Measurements from ENCODE around the gene ITPR1.

The ITPR1 gene

GRCh38 chr3:4693620-4694019 is 200.5 kb downstream of the ITPR1 start:
- DNase-seq = no peak

DNA sequence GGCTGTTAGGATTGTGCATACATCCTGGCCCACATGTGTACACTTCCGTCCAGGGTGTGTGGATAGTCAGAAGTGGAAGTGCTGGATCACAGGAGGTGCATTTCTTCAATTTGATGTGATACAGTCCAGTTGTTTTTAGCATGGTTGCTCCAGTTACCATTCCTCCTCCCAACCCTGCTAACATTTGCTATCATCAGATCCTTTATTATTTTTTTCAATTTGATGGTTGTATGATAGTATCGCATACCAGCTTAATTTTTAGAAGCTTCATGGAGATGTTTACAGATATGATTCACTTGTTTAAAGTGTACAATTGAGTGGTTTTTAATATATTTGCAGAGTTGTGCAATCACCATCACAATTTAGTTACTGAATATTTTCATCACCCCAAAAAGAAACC is 202.7 kb downstream of the ITPR1 start:
- DNase-seq = no peak

GRCh38 chr3:4696266-4696665 is 203.1 kb downstream of the ITPR1 start:
- no peak for DNase-seq

DNA sequence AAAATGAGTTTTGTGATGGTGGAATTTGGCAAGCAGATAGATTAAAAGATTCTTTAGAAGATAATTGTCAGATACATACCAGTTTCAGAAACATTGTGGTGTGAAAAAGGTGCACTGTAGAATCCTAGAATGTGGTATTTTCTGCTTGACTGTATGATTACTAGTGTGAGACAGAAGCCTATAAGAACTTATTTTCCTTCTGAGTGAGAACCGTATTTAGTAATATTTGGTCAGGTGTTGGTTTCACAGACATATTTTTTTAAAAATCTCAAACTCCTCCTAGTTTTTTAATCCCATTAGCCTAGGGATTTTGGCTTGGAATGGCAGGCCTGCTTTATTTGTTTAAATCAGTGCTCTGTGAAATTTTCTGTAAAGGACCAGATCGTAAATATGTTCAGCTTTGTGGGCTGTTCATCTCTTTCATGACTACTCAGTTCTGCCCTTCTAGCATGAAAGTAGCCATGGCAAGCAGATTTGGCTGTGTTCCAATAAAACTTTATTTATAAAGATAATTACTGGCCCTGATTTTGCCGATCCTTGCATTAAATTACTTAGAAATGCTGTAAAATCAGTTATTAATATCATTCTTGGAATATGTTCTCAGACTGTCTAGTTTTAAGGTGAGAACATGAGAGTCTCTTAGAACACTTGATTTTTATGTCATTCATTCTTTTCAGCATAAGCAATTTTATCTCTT is 205.1 kb downstream of the ITPR1 start:
- DNase-seq = no peak

- no peak for DNase-seq
These were observed 209.9 kb downstream of the ITPR1 start for GRCh38 chr3:4703054-4703480.

DNA sequence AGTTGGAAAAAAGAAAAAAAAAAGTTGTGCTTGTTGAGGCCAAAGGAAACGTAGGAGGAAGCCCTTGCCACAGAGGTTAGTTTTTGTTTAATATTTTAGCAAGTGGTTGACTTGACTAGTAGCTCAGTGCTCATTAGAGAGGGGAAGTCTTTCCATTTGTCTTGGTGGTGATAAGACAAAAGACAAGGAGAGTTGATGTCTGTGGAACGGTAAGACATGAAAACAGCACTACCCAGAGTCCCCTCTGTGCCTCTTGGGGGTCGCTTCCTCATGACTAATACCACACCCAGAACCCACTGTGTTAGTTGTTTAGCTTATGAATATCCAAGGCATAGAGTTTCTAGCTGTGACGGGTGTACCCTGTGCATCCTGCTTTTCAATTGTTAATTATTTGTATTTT is 211.4 kb downstream of the ITPR1 start:
- DNase-seq = no peak

DNA sequence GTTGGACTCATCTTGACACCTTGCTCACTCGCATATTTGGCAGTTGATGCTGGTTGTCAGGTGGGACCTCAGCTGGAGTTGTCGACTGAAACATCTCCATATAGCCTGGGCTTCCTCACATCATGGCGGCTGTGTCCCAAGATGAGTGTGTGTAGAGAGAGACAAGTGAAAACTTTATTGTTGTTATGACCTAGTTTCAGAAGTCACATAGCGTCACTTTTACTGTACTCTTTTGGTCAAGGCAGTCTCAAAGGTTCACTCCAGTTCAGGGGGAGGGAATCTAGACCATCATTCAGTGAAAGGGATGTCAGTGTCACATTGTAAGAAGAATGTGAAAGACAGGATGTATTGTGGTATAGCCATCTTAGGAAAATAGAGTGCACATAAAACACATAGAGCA is 214.2 kb downstream of the ITPR1 start:
- DNase-seq = no peak

DNA sequence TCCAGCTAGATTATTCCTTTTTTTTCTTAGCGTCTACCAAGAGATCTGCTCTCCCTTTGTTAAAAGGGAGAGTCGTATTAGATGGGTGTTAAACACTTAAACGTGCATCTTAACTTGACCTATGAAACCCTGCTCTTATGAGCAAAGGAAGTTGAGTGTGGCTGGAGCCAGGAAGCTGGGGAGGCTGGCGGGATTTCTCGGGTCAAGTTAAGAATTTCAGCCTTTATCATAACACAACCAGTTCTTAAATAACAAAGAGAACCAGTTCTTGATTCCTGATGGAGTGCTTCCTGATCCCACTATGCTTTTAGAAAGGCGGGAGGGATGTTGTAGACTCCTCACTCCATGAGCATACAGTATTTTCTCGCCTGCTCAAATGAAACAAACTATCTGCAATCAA is 215.1 kb downstream of the ITPR1 start:
- no peak for DNase-seq

DNA sequence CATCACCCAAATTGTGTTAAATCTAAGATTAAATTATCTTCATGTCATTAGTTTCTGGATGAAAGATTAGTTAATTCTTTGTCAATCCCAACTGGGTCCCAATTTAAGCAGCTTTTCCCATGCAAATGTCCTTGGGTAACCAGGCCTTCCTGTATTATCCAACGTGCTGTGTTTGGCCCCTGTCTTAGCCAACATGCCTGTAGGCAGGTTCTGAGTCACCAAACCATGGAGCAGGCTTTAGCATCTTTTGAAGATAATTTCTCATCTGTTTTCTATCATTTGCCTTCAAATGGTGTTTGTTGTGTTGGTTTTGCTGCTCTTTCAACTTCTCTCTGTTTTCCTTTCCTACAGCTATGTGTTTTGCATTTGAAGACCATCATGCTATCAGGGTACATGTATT is 216.2 kb downstream of the ITPR1 start:
- DNase-seq = no peak

- no peak for DNase-seq
These were observed 217.0 kb downstream of the ITPR1 start for GRCh38 chr3:4710191-4710590.

- DNase-seq = no peak
These were observed 218.5 kb downstream of the ITPR1 start for GRCh38 chr3:4711680-4711992.

DNA sequence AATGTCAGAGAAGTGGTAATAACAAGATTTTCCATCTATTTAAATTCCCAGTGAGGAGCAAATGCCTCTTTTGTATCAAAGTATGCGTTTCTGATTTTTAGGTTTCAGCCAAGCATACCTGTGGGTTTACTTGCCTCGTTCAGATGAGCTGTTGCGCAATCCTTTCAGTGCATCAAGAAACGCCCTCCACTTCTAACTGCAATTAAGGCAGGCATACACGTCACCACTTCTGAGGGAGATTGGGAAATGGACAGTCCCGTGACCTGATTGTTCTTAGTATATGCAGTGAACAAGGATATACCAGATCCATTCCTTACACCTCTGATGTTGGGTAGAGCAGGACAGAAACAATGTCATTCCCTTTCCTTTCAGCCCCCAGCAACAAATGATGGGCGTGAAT is 219.0 kb downstream of the ITPR1 start:
- peak; percentile 47 for DNase-seq

GRCh38 chr3:4714045-4714444 is 220.9 kb downstream of the ITPR1 start:
- no peak for DNase-seq

- no peak for DNase-seq
These were observed 223.1 kb downstream of the ITPR1 start for GRCh38 chr3:4716266-4716665.

DNA sequence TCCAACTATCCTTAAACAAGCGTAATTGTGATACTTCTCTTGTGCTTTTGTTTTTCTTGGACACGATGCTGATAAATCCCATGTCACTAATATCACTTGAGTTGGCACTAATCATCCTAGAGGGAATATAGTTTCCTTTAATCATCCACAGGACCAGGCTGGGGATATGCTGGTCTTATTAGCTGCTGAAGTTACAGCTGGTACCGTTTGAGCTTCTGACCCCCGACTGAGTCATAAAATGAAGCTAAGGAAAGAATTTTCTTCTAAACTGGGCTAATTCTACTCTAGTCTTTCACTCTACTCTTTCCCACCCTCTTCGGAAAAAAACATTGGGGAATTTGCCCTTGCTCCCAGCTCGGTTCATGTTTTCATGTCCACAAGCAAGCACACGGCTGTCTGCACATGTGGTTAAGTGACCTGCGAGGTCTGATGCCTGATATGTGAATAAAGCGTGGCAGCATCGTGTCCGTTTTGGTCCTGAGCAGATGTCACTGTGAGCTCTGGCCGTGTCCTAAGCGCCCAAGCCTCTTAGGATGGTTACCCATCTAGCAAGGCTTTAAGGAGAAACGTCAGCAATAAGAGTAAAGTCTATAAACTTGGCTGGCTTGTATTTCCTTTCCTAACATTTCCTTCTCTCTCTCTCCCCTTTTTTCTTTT is 223.7 kb downstream of the ITPR1 start:
- no peak for DNase-seq

GRCh38 chr3:4717363-4717740 is 224.2 kb downstream of the ITPR1 start:
- no peak for DNase-seq

- no peak for DNase-seq
These were observed 225.1 kb downstream of the ITPR1 start for GRCh38 chr3:4718179-4718736.

GRCh38 chr3:4719046-4719501 is 225.9 kb downstream of the ITPR1 start:
- DNase-seq = no peak

DNA sequence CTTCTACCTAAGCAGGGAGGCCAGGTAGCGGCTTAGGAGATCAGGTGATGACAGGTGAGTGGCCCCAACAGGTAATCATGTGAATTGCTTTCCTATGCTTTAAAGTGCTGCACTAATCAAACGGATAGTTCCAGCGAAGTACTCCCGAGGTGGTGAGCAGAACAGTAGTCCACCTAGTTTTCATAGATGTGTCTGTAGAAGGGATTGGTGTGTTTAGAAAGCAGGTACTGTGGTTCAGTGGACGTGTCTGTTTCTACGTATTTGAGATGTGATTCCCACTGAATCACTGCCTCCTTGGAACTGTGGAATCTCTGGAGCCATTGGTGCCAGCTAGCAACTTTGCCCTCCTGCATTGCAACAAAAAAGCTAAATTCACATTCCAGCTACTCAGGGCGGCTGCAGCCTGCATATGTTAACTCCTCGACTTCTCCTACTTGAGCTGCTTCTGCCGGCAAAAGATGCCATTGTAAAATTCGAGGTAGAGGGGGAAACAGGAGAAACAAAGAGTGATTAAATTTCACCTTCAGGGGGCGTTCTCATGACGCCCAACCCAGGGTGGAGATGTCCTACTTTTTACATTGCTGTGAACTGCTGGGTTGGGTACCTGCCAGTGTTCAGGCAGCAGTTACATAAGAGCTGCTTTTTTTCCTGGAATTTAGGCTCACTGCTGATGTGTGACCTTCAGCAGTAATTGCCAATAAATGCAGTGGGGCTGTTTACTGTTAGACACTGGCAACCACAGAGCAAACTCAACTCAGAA is 227.3 kb downstream of the ITPR1 start:
- no peak for DNase-seq

DNA sequence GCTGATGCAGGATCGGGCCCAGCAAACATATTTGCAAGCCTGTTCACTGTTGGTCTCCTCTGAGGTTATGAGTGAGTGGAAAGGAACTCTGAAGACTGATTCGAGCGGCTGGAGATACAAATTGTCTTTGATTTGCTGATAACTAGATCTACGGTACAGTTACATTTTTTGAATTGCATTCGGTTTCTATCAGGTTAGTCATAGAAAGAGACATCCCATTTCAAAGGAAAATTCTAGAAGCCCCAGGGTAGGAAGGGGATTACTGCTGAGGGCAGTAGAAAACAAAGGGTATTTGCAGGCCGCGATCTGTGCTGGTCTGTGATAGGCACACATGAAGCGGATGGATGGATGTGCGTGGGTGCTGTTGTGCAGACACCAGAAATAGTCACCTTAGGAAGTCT is 228.4 kb downstream of the ITPR1 start:
- no peak for DNase-seq

DNA sequence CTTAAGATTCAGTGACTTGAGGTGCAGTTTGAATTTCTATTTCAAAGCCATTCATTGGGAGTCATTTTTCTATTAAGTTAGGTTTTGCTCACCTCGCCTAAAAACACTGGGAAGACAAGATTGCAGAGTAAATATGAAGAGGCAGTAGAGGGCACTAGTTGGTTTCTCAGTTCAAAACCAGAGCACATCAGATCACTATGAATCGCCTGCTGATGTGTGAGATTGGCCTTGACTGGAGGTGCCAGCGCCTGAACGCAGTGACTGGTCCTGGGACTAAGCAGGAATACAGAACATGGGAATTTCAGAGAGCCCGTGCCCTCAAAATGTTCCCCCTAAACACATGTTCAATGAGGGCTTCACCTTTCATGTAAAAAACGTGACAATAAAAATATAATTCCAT is 229.0 kb downstream of the ITPR1 start:
- peak; percentile 19 for DNase-seq

DNA sequence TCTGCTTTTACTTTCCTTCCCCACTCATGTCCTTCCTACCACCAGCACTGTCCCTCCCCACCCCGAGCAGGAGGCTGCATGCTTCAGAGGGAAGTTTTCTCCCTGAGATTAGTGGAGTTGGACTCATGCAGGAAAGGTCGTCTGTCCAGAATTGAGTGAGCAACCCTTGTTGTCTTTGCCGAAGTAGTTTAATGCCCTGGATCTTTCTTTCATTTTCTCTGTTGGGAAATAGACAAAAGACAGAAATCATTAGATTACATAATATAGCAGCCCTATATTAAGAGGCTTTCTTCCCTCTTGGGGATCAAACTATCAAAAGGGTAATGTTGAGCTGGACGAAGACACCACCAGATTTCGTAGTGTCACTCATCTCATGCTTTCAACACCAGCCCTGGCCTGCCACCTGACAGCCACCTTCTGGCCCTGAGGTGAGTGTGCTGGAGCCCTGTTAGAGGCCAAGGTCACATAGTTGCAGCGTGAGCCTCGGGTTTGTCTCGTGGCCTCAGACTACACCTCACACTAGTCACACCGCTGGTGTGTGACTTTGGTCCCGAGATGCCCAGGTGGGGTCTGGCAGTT is 231.0 kb downstream of the ITPR1 start:
- no peak for DNase-seq

- no peak for DNase-seq
These were observed 233.4 kb downstream of the ITPR1 start for GRCh38 chr3:4726549-4726948.
